DOHH2 (cell line): ENCODE data around the gene PLEKHG4.

ENCODE experiments used
- EZH2phosphoT487 ChIP-seq: fragments of 200-600 bp; sonication (generic); IDR thresholded peaks from 2 replicates; pipeline ENCODE4 v1.6.1; 2017; ENCODE audit warnings: borderline replicate concordance, mild to moderate bottlenecking, antibody characterized with exemption, low read length, moderate library complexity, mixed read lengths
- TF ChIP-seq, protein P1 (sequence below): fragments of 200-600 bp; sonication (generic); IDR thresholded peaks from one replicate; pipeline ENCODE4 v1.5.1; 2014; ENCODE audit warnings: antibody characterized with exemption, mild to moderate bottlenecking, low read depth, low read length; ENCODE audit not compliant: poor library complexity, severe bottlenecking

GRCh38 chr16:67264866-67265265, 14.5 kb upstream of the PLEKHG4 start:
- TF ChIP-seq, protein P1, sequence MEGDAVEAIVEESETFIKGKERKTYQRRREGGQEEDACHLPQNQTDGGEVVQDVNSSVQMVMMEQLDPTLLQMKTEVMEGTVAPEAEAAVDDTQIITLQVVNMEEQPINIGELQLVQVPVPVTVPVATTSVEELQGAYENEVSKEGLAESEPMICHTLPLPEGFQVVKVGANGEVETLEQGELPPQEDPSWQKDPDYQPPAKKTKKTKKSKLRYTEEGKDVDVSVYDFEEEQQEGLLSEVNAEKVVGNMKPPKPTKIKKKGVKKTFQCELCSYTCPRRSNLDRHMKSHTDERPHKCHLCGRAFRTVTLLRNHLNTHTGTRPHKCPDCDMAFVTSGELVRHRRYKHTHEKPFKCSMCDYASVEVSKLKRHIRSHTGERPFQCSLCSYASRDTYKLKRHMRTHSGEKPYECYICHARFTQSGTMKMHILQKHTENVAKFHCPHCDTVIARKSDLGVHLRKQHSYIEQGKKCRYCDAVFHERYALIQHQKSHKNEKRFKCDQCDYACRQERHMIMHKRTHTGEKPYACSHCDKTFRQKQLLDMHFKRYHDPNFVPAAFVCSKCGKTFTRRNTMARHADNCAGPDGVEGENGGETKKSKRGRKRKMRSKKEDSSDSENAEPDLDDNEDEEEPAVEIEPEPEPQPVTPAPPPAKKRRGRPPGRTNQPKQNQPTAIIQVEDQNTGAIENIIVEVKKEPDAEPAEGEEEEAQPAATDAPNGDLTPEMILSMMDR: no peak
- no peak for TF ChIP-seq EZH2phosphoT487
